Upper lobe of right lung (tissue), 1 donor: ENCODE results near the gene MME. TPM values are rescaled to one million over a fixed set of nuclear protein-coding genes. Genes with fewer than 3 reads are reported as not detected.

Experiments
- ATAC-seq: fragments of 200-7000 bp; cut with Tn5 transposase; one replicate; pipeline ENCODE4 v1.9.1; 2020; ENCODE audit warnings: mild to moderate bottlenecking, moderate library complexity
- DNase-seq: peaks from one replicate; pipeline ENCODE4 v3.0.0-alpha.2; 2020
- H3K27ac ChIP-seq: fragments of 200-600 bp; one replicate; pipeline ENCODE4 v1.8.0; 2022
- H3K27me3 ChIP-seq: fragments of 200-600 bp; one replicate; pipeline ENCODE4 v1.8.0; 2022; ENCODE audit warnings: mild to moderate bottlenecking
- H3K36me3 ChIP-seq: fragments of 200-600 bp; one replicate; pipeline ENCODE4 v1.8.0; 2022
- H3K4me1 ChIP-seq: fragments of 200-600 bp; one replicate; pipeline ENCODE4 v1.8.0; 2022
- H3K4me3 ChIP-seq: fragments of 200-600 bp; one replicate; pipeline ENCODE4 v1.8.0; 2022; ENCODE audit warnings: mild to moderate bottlenecking
- H3K9me3 ChIP-seq: fragments of 200-600 bp; one replicate; pipeline ENCODE4 v1.8.0; 2022
- intact Hi-C: fragments of 100-400 bp; cut with DNase I; formaldehyde crosslinking; loops from one replicate; pipeline ENCODE4 v1.11.0; 2022
- total RNA-seq: library from RNA; stranded (reverse); fragmentation: NEBNext Ultra II Directional; extraction: Animal tissue kit (Norgen Biotek cat#: 25700); gene quantifications from one replicate; pipeline ENCODE4 v1.2.1, GENCODE V29; 2021
- TF ChIP-seq, protein P1 (sequence below): fragments of 200-600 bp; IDR thresholded peaks from one replicate; pipeline ENCODE4 v1.8.0; 2022; ENCODE audit warnings: antibody characterized with exemption
- donor health status: DM: no; HTN: yes; CAD: no; lungs with severe emphysema.

Gene MME
- total RNA-seq, 1 donor from 2014 or later = 79.1 TPM

DNA sequence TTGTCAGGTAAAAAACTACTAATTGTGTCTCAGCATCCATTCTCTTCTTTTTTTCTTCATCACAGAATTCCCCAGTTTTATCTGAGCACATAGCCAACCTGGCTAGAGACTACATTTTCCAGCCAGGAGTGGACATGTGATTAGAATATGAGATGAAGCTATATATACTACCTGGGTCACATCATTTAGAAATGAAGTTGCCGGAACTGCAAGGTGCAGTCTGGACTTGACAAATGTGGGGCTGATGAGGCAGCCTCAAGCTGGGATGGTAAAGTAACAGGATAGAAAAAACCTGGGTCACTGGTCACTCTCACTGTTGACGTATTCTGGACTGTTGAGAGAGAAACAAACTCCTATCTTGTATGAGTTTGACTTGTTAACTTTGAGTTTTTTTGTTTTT is 113.7 kb downstream of the MME start:
- H3K27me3 ChIP-seq = no peaks in the 10 kb centered on the region
- TF ChIP-seq, protein P1, sequence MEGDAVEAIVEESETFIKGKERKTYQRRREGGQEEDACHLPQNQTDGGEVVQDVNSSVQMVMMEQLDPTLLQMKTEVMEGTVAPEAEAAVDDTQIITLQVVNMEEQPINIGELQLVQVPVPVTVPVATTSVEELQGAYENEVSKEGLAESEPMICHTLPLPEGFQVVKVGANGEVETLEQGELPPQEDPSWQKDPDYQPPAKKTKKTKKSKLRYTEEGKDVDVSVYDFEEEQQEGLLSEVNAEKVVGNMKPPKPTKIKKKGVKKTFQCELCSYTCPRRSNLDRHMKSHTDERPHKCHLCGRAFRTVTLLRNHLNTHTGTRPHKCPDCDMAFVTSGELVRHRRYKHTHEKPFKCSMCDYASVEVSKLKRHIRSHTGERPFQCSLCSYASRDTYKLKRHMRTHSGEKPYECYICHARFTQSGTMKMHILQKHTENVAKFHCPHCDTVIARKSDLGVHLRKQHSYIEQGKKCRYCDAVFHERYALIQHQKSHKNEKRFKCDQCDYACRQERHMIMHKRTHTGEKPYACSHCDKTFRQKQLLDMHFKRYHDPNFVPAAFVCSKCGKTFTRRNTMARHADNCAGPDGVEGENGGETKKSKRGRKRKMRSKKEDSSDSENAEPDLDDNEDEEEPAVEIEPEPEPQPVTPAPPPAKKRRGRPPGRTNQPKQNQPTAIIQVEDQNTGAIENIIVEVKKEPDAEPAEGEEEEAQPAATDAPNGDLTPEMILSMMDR = no peak
- no peak overlapping the region for H3K4me3 ChIP-seq
- H3K4me1 ChIP-seq = no peaks in the 10 kb centered on the region
- no peaks in the 10 kb centered on the region for H3K9me3 ChIP-seq
- H3K36me3 ChIP-seq = no peaks in the 10 kb centered on the region
- intact Hi-C loops = no loop called here
- ATAC-seq (no peak), DNase-seq (no peak)
- H3K27ac ChIP-seq = no peak overlapping the region

DNA sequence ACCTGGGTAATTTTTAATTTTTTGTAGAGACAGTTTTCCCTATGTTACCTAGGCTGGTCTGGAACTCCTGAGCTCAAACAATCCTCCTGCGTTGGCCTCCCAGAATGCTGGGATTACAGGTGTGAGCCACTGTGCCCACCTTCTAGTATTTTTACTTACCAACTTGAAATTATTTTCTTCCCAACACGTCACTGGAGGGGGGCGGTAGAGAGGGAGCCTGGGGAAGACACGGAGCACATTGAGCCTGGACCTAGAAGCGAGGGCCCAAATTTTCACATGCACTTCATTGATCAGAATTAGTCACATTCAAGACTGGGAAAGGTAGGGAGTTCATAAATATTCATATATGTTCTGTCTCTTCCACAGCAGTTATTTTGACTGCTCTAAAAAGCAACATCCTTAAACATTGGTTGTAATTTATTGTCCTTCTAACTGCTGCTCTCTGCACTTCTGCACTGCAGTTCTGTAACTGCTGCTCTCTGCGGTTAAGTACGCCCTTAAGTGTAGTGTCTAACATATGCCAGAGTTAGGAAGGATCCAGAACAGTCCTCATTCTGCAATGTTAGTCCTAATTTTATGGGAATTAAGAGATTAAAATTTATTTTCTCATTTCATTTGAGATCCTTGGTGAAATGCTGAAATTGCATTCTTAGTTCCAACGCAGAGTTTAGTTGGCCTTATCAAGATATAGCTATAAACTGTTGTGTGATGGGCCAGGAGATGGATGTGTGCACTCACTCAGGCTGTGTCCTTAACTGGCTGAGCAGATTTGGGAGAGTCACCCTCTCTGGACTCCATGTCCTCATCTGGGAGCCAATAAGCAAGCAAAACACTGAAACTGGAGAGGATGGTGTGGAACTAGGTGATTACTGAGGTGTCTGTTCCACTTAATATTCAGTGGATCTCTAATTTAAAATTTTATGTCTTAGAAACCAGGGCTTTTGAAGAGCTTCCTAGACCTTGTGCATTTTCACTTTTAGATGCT is 115.1 kb downstream of the MME start:
- intact Hi-C loops = no loop called here
- H3K27ac ChIP-seq = no peak overlapping the region

GRCh38 chr3:155196131-155197021 is 116.3 kb downstream of the MME start:
- Histone ChIP-seq H3K27ac (no peak overlapping the region), H3K4me3 (no peak overlapping the region), H3K9me3 (no peaks in the 10 kb centered on the region), H3K4me1 (no peaks in the 10 kb centered on the region), H3K36me3 (no peaks in the 10 kb centered on the region), H3K27me3 (no peaks in the 10 kb centered on the region)
- DNase-seq = no peak
- intact Hi-C loops = no loop called here
- TF ChIP-seq, protein P1 = no peak
- no peak for ATAC-seq

More for the DNA sequence above, 115.1 kb downstream of the MME start:
- Histone ChIP-seq H3K4me1 (no peaks in the 10 kb centered on the region), H3K36me3 (no peaks in the 10 kb centered on the region), H3K4me3 (no peak overlapping the region), H3K27me3 (no peaks in the 10 kb centered on the region), H3K9me3 (no peaks in the 10 kb centered on the region)
- ATAC-seq (no peak), DNase-seq (no peak)
- TF ChIP-seq, protein P1 = no peak

DNA sequence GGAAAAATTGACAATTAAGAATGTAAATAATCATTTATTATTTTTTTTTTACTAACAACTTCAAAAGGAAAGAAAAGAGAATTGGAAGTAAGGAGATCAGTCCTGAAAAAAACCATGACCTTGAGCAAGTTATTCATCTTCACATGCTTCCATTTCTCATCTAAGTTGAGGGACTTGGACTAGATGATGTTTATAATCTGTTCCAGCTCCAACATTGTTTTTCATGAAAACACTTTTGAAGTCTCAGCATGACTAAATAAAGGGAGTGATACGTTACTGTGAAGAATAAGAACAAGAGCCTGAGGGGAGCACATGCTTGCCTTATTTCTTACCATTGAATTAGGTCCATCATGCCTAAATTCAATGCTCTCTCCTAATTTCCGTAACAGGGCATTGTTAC is 117.7 kb downstream of the MME start:
- Histone ChIP-seq H3K27ac (no peak overlapping the region), H3K4me3 (no peak overlapping the region), H3K4me1 (no peaks in the 10 kb centered on the region), H3K9me3 (no peaks in the 10 kb centered on the region), H3K27me3 (no peaks in the 10 kb centered on the region), H3K36me3 (no peaks in the 10 kb centered on the region)
- intact Hi-C loops = no loop called here
- TF ChIP-seq, protein P1 = no peak
- DNase-seq = no peak
- ATAC-seq = no peak

DNA sequence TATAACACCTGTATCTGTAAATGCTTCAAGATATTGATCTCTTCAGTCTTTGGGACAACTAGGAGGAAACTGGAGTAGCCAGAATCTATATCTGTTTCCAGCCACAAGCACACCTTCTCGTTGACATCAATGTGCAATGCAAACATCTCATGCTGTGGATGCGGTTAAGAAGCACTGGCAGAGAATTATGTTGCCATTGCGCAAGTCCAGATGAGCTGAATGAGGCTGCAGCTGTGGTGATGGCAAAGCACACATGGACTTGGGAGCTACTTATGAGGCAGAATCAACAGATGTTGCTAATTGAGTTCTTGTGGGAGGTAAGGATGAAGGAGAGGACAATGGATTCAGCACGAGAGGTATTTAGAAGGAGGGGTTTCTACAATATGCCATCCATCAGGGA is 122.5 kb downstream of the MME start:
- Histone ChIP-seq H3K4me1 (no peaks in the 10 kb centered on the region), H3K27me3 (no peaks in the 10 kb centered on the region), H3K9me3 (no peaks in the 10 kb centered on the region), H3K36me3 (no peaks in the 10 kb centered on the region), H3K27ac (no peak overlapping the region), H3K4me3 (no peak overlapping the region)
- DNase-seq (no peak), ATAC-seq (no peak)
- TF ChIP-seq, protein P1 = no peak
- intact Hi-C loops = no loop called here
